PC-9 (cell line): Measurements from ENCODE around the gene PTPRM. TPM values are rescaled to one million over a fixed set of nuclear protein-coding genes. Genes with fewer than 3 reads are reported as not detected.

ENCODE experiments used
- BruUV-seq: library from RNA; stranded (reverse); fragments of 400-500 nt; replicated peaks from 2 replicates; lab custom pipeline; 2021; lab: Mats Ljungman, UMichigan
- CTCF ChIA-PET: fragments of 300-600 bp; sonication (Branson Sonifier 250); formaldehyde crosslinking; loops from one replicate; lab custom pipeline; 2022; ENCODE audit warnings: antibody characterized with exemption; lab: Charles Lee
- POLR2A ChIA-PET: fragments of 300-600 bp; sonication (Branson Sonifier 250); formaldehyde crosslinking; loops from one replicate; lab custom pipeline; 2022; ENCODE audit warnings: antibody characterized with exemption; ENCODE audit not compliant: unreplicated experiment; lab: Charles Lee
- DNase-seq, 2 experiments: peaks; one replicate each; pipeline versions ENCODE4 v3.0.0 to v3.0.0-alpha.2; 2015 to 2022; ENCODE audit warnings: mixed read lengths in 1 of 2
- H2AFZ ChIP-seq: fragments of 200-600 bp; sonication (generic); 2 replicates; pipeline ENCODE4 v1.8.1; 2017; ENCODE audit warnings: antibody characterized with exemption
- H3F3A ChIP-seq: fragments of 200-600 bp; sonication (generic); 2 replicates; pipeline ENCODE4 v1.8.1; 2017; ENCODE audit warnings: antibody characterized with exemption, mild to moderate bottlenecking, low read depth; ENCODE audit not compliant: insufficient read depth
- H3K27ac ChIP-seq: fragments of 200-600 bp; sonication (generic); 2 replicates; pipeline ENCODE4 v1.6.1; 2016; ENCODE audit warnings: mixed run types
- H3K27me3 ChIP-seq: fragments of 200-600 bp; sonication (generic); 2 replicates; pipeline ENCODE4 v1.6.1; 2016; ENCODE audit warnings: low read depth, mixed run types; ENCODE audit not compliant: insufficient read depth
- H3K36me3 ChIP-seq: fragments of 200-600 bp; sonication (generic); 2 replicates; pipeline ENCODE4 v1.6.1; 2016; ENCODE audit warnings: low read depth, mixed run types
- H3K4me1 ChIP-seq: fragments of 200-600 bp; sonication (generic); replicated peaks from 2 replicates; pipeline ENCODE4 v1.6.1; 2016; ENCODE audit warnings: mixed run types; ENCODE audit not compliant: insufficient read depth
- H3K4me2 ChIP-seq: fragments of 200-600 bp; sonication (generic); 2 replicates; pipeline ENCODE4 v1.6.1; 2017; ENCODE audit warnings: mixed run types
- H3K4me3 ChIP-seq: fragments of 200-600 bp; sonication (generic); 2 replicates; pipeline ENCODE4 v1.6.1; 2016; ENCODE audit warnings: mixed run types
- H3K79me2 ChIP-seq: fragments of 200-600 bp; sonication (generic); 2 replicates; pipeline ENCODE4 v1.6.1; 2017; ENCODE audit warnings: low read depth, mixed run types
- H3K9me2 ChIP-seq: fragments of 200-600 bp; sonication (generic); 2 replicates; pipeline ENCODE4 v1.8.1; 2017; ENCODE audit warnings: mild to moderate bottlenecking; ENCODE audit not compliant: insufficient read depth
- H3K9me3 ChIP-seq: fragments of 200-600 bp; sonication (generic); 2 replicates; pipeline ENCODE4 v1.8.1; 2016; ENCODE audit warnings: low read depth; ENCODE audit not compliant: insufficient read depth
- H4K20me1 ChIP-seq: fragments of 200-600 bp; sonication (generic); 2 replicates; pipeline ENCODE4 v1.8.1; 2017; ENCODE audit not compliant: insufficient read depth
- EZH2 ChIP-seq: fragments of 200-600 bp; sonication (generic); IDR thresholded peaks from 2 replicates; pipeline ENCODE4 v1.8.0; 2017; ENCODE audit warnings: antibody characterized with exemption, low read depth
- intact Hi-C: fragments of 100-400 bp; cut with micrococcal nuclease; formaldehyde crosslinking; loops from one replicate; pipeline ENCODE4 v1.10.0; 2022; ENCODE audit not compliant: unreplicated experiment
- total RNA-seq: library from RNA; stranded (reverse); gene quantifications from 2 replicates; pipeline ENCODE4 v1.2.3, GENCODE V29; 2021
- TF ChIP-seq, protein P1 (sequence below): fragments of 200-600 bp; sonication (generic); conservative IDR thresholded peaks from 2 replicates; pipeline ENCODE4 v1.6.1; 2017; ENCODE audit warnings: mixed run types, antibody characterized with exemption, mild to moderate bottlenecking, moderate library complexity

PTPRM gene
- total RNA-seq, 1 experiment from 2014 or later = 32.5 TPM

DNA sequence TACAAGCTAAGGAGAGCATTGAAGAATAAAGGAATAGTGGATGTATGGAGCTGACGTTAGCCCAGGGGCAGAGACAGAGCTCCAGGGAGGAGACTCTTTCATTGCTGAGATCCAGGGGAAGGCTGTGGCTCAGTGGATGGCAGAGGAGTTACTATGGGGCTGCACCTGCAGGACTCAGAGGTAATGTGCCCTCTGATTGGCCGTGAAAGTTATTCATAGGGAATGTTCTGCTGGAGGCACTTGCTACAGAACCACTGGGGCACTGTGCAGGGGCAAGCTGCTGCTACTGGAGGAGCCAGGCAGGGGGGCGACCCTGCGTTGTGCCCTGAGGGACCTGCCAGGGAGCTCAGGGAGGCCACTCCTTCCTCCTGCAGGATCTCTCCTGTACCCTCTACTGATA is 199.2 kb downstream of the PTPRM start:
- H3F3A ChIP-seq = no peaks in the 10 kb centered on the region
- no peaks in the 10 kb centered on the region for H3K9me3 ChIP-seq
- H3K4me2 ChIP-seq = no peak overlapping the region
- intact Hi-C loops = no loop called here
- no peaks in the 10 kb centered on the region for H3K79me2 ChIP-seq
- ChIA-PET POLR2A (no interaction called here), CTCF (no interaction called here)
- no TSS peak for BruUV-seq
- H4K20me1 ChIP-seq = no peaks in the 10 kb centered on the region
- no peaks in the 10 kb centered on the region for H3K4me1 ChIP-seq
- H3K36me3 ChIP-seq = no peaks in the 10 kb centered on the region
- no peak for TF ChIP-seq EZH2
- TF ChIP-seq, protein P1, sequence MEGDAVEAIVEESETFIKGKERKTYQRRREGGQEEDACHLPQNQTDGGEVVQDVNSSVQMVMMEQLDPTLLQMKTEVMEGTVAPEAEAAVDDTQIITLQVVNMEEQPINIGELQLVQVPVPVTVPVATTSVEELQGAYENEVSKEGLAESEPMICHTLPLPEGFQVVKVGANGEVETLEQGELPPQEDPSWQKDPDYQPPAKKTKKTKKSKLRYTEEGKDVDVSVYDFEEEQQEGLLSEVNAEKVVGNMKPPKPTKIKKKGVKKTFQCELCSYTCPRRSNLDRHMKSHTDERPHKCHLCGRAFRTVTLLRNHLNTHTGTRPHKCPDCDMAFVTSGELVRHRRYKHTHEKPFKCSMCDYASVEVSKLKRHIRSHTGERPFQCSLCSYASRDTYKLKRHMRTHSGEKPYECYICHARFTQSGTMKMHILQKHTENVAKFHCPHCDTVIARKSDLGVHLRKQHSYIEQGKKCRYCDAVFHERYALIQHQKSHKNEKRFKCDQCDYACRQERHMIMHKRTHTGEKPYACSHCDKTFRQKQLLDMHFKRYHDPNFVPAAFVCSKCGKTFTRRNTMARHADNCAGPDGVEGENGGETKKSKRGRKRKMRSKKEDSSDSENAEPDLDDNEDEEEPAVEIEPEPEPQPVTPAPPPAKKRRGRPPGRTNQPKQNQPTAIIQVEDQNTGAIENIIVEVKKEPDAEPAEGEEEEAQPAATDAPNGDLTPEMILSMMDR = no peak
- H3K9me2 ChIP-seq = no peaks in the 10 kb centered on the region
- H3K27ac ChIP-seq = no peak overlapping the region
- no peaks in the 10 kb centered on the region for H3K27me3 ChIP-seq
- no peak overlapping the region for H3K4me3 ChIP-seq
- DNase-seq = no peak
- no peak overlapping the region for H2AFZ ChIP-seq

DNA sequence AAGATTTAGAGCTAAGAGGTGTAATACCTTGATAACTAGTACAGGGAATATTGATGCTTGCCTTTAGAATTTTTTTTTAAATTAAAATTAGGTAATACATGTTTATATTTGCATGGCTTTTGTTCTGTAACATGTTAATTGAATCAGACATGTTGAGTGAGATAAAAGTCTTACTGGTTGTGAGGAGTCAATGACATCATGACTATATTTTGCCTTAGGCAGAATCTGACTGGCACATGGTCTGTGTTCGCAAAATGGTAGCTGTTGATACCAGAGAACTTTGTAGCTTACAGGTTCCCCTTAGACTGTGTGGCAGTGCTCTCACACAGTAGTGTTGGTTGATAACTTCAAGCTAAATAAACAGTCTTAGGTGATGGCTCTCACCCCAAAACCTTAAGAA is 199.7 kb downstream of the PTPRM start:
- no peaks in the 10 kb centered on the region for H3K4me1 ChIP-seq
- POLR2A ChIA-PET = no interaction called here
- DNase-seq = no peak

DNA sequence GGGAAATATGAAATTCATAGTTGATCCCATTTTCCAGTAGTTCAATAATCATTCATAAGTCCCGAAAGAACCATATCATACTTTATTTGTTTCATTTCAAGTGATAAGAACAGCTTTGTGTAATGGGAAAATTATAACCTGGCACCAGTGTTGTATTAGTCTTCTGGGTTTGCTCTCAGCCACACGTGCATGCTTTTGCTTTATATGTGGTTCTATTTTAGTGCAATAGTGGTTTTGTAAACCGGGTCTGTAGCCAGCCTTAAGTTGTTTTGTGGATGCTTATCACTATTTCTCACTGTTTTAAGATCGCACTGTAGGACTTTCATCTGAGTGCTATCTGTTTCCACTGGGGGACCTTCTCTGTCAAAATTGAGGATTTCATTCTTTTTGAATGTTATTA is 203.8 kb downstream of the PTPRM start:
- intact Hi-C loops = loop anchor here (10.0 kb wide), 1 partner anchor 206 kb away; the partner anchor contains the start of gene PTPRM
- CTCF ChIA-PET = no interaction called here
- POLR2A ChIA-PET = no interaction called here
- no TSS peak for BruUV-seq
- H3K4me1 ChIP-seq = no peaks in the 10 kb centered on the region
- H2AFZ ChIP-seq = no peak overlapping the region
- H3K27me3 ChIP-seq = no peaks in the 10 kb centered on the region
- DNase-seq = no peak
- H3K4me3 ChIP-seq = no peak overlapping the region
- H3K27ac ChIP-seq = no peak overlapping the region
- H3K9me2 ChIP-seq = no peaks in the 10 kb centered on the region
- H3K36me3 ChIP-seq = no peaks in the 10 kb centered on the region
- H3K79me2 ChIP-seq = no peaks in the 10 kb centered on the region
- TF ChIP-seq, protein P1 = no peak
- no peak for TF ChIP-seq EZH2
- H3K4me2 ChIP-seq = no peak overlapping the region
- no peaks in the 10 kb centered on the region for H3F3A ChIP-seq
- H4K20me1 ChIP-seq = no peaks in the 10 kb centered on the region
- H3K9me3 ChIP-seq = no peaks in the 10 kb centered on the region

More for the DNA sequence above, 199.7 kb downstream of the PTPRM start:
- Histone ChIP-seq H3K36me3 (no peaks in the 10 kb centered on the region), H3K9me2 (no peaks in the 10 kb centered on the region), H3K4me3 (no peak overlapping the region), H3K79me2 (no peaks in the 10 kb centered on the region), H3K9me3 (no peaks in the 10 kb centered on the region), H2AFZ (no peak overlapping the region), H3K4me2 (no peak overlapping the region), H3K27me3 (no peaks in the 10 kb centered on the region), H3K27ac (no peak overlapping the region), H4K20me1 (no peaks in the 10 kb centered on the region), H3F3A (no peaks in the 10 kb centered on the region)
- intact Hi-C loops = no loop called here
- no TSS peak for BruUV-seq
- TF ChIP-seq EZH2 = no peak
- TF ChIP-seq, protein P1 = no peak
- CTCF ChIA-PET = no interaction called here
